H1 (cell line): ENCODE measurements around the gene MSANTD2. TPM values are rescaled to one million over a fixed set of nuclear protein-coding genes. Genes with fewer than 3 reads are reported as not detected.
A peak's percentile ranks its signal among the peaks of the same experiment; 100 is the strongest.

ENCODE experiments used
- CTCF ChIA-PET: fragments of 300-600 bp; sonication (Branson Sonifier 250); formaldehyde crosslinking; loops from one replicate; lab custom pipeline; 2021; ENCODE audit not compliant: partially characterized antibody; lab: Charles Lee
- POLR2A ChIA-PET: fragments of 300-600 bp; sonication (Branson Sonifier 250); formaldehyde crosslinking; loops from one replicate; lab custom pipeline; 2021; ENCODE audit warnings: inconsistent platforms; ENCODE audit not compliant: partially characterized antibody; lab: Charles Lee
- DNase-seq, 2 experiments: peaks; one replicate each; pipeline versions ENCODE4 v3.0.0 to v3.0.0-alpha.2; 2010 to 2022; ENCODE audit warnings: low spot score in 2 of 2, low read depth in 1 of 2, mixed read lengths in 1 of 2
- FAIRE-seq: peaks from 2 replicates; lab custom pipeline; 2011; peaks lifted over from hg19 to GRCh38; lab: Jason Lieb, UNC
- H2AFZ ChIP-seq: 2 replicates; pipeline ENCODE4 v1.8.1; 2012; ENCODE audit warnings: low read length, inconsistent platforms
- H2AK5ac ChIP-seq: 2 replicates; pipeline ENCODE4 v1.6.1; 2013; ENCODE audit warnings: low read depth, low read length
- H2BK120ac ChIP-seq: replicated peaks from 2 replicates; pipeline ENCODE3; 2013; ENCODE audit warnings: low read depth, low read length, inconsistent platforms
- H2BK12ac ChIP-seq: 2 replicates; pipeline ENCODE4 v1.6.1; 2013; ENCODE audit warnings: low read depth, low read length
- H2BK15ac ChIP-seq: 2 replicates; pipeline ENCODE4 v1.6.1; 2013; ENCODE audit warnings: low read length
- H2BK20ac ChIP-seq: 2 replicates; pipeline ENCODE4 v1.6.1; 2013; ENCODE audit warnings: low read length
- H2BK5ac ChIP-seq: 2 replicates; pipeline ENCODE4 v1.6.1; 2013; ENCODE audit warnings: low read depth, low read length
- H3K14ac ChIP-seq: 2 replicates; pipeline ENCODE4 v1.6.1; 2013; ENCODE audit warnings: inconsistent platforms; ENCODE audit not compliant: insufficient read length
- H3K18ac ChIP-seq: 2 replicates; pipeline ENCODE4 v1.6.1; 2013; ENCODE audit warnings: low read length; ENCODE audit errors: extremely low read depth
- H3K23ac ChIP-seq: 2 replicates; pipeline ENCODE4 v1.6.1; 2013; ENCODE audit warnings: inconsistent platforms; ENCODE audit not compliant: insufficient read length
- H3K23me2 ChIP-seq: 2 replicates; pipeline ENCODE4 v1.6.1; 2013; ENCODE audit warnings: low read depth, low read length
- H3K27ac ChIP-seq: 2 replicates; pipeline ENCODE4 v1.6.1; 2011; ENCODE audit warnings: low read depth, low read length, inconsistent platforms
- H3K27me3 ChIP-seq, 4 experiments: replicated peaks in 1 of 4; 1 replicate in 1 of 4; 2 replicates in 3 of 4; pipeline versions ENCODE4 v1.6.1 to v1.8.1; 2011 to 2013; ENCODE audit warnings: low read length in 3 of 4, mild to moderate bottlenecking in 3 of 4, inconsistent platforms in 2 of 4, mixed read lengths in 2 of 4, moderate library complexity in 1 of 4; ENCODE audit not compliant: control insufficient read depth in 3 of 4, insufficient read depth in 3 of 4; ENCODE audit errors: extremely low read depth in 1 of 4
- H3K36me3 ChIP-seq, 4 experiments: 2 replicates each; pipeline versions ENCODE4 v1.6.1 to v1.8.1; 2011 to 2013; ENCODE audit warnings: mild to moderate bottlenecking in 4 of 4, low read length in 3 of 4, moderate library complexity in 2 of 4, control low read depth in 1 of 4, inconsistent platforms in 1 of 4; ENCODE audit not compliant: insufficient read depth in 4 of 4, control insufficient read depth in 2 of 4
- H3K4ac ChIP-seq: replicated peaks from 2 replicates; pipeline ENCODE3; 2013; ENCODE audit warnings: low read length, low read depth, mixed read lengths, inconsistent platforms; ENCODE audit not compliant: insufficient read length
- H3K4me1 ChIP-seq, 4 experiments: replicated peaks in 1 of 4; 1 replicate in 1 of 4; 2 replicates in 3 of 4; pipeline versions ENCODE4 v1.6.1 to v1.8.1; 2011 to 2013; ENCODE audit warnings: low read length in 3 of 4, inconsistent platforms in 2 of 4, mixed read lengths in 1 of 4; ENCODE audit not compliant: insufficient read depth in 4 of 4, control insufficient read depth in 3 of 4
- H3K4me2 ChIP-seq, 2 experiments: 2 replicates each; pipeline versions ENCODE4 v1.6.1 to v1.8.1; 2011 to 2013; ENCODE audit warnings: low read depth in 2 of 2, low read length in 2 of 2, control low read depth in 1 of 2, inconsistent platforms in 1 of 2, mild to moderate bottlenecking in 1 of 2; ENCODE audit not compliant: insufficient read depth in 1 of 2
- H3K4me3 ChIP-seq, 4 experiments: fragments of 200-600, 300-600 bp in 1 of 4; sonication (generic), shearing (Covaris generic), sonication (Bioruptor Twin) in 1 of 4; 2 replicates each; pipeline versions ENCODE4 v1.5.1 to v1.8.1; 2011 to 2016; ENCODE audit warnings: low read length in 4 of 4, low read depth in 3 of 4, control low read depth in 2 of 4, inconsistent platforms in 2 of 4, mild to moderate bottlenecking in 2 of 4, mixed read lengths in 1 of 4, moderate library complexity in 1 of 4; ENCODE audit not compliant: insufficient read depth in 2 of 4; ENCODE audit errors: extremely low read depth in 1 of 4
- H3K56ac ChIP-seq: replicated peaks from 2 replicates; pipeline ENCODE3; 2013; ENCODE audit warnings: low read depth, mild to moderate bottlenecking, mixed read lengths, low read length, inconsistent platforms; ENCODE audit not compliant: insufficient read length
- H3K79me1 ChIP-seq: 2 replicates; pipeline ENCODE4 v1.6.1; 2013; ENCODE audit warnings: low read depth, low read length, control low read depth
- H3K79me2 ChIP-seq, 2 experiments: 2 replicates each; pipeline versions ENCODE4 v1.6.1 to v1.8.1; 2012 to 2013; ENCODE audit warnings: low read length in 2 of 2, mild to moderate bottlenecking in 2 of 2, inconsistent platforms in 1 of 2; ENCODE audit not compliant: insufficient read depth in 2 of 2, control insufficient read depth in 1 of 2
- H3K9ac ChIP-seq, 4 experiments: replicated peaks in 1 of 4; 1 replicate in 1 of 4; 2 replicates in 3 of 4; pipeline versions ENCODE4 v1.6.1 to v1.8.1; 2011 to 2013; ENCODE audit warnings: low read depth in 3 of 4, low read length in 3 of 4, control low read depth in 2 of 4, mild to moderate bottlenecking in 2 of 4, moderate library complexity in 2 of 4, inconsistent platforms in 1 of 4; ENCODE audit errors: extremely low read depth in 1 of 4
- H3K9me3 ChIP-seq, 2 experiments: 2 replicates each; pipeline versions ENCODE4 v1.6.1 to v1.8.1; 2012 to 2013; ENCODE audit warnings: mild to moderate bottlenecking in 2 of 2, moderate library complexity in 2 of 2, control low read depth in 1 of 2, inconsistent platforms in 1 of 2, low read depth in 1 of 2, low read length in 1 of 2, mixed read lengths in 1 of 2; ENCODE audit not compliant: insufficient read depth in 2 of 2
- H4K20me1 ChIP-seq, 2 experiments: replicated peaks in 1 of 2; 2 replicates each; pipeline versions ENCODE3 to v1.8.1; 2011 to 2013; ENCODE audit warnings: inconsistent platforms in 2 of 2, low read length in 2 of 2, mild to moderate bottlenecking in 1 of 2; ENCODE audit not compliant: insufficient read depth in 2 of 2, control insufficient read depth in 1 of 2
- H4K5ac ChIP-seq: 2 replicates; pipeline ENCODE4 v1.6.1; 2013; ENCODE audit warnings: low read length, low read depth, mixed read lengths, inconsistent platforms; ENCODE audit not compliant: insufficient read length
- H4K8ac ChIP-seq: 2 replicates; pipeline ENCODE4 v1.8.0; 2013; ENCODE audit warnings: mild to moderate bottlenecking, moderate library complexity, low read length, inconsistent platforms; ENCODE audit not compliant: insufficient read depth; ENCODE audit errors: extremely low read depth
- H4K91ac ChIP-seq: replicated peaks from 2 replicates; pipeline ENCODE3; 2013; ENCODE audit warnings: low read length, mixed read lengths, inconsistent platforms; ENCODE audit not compliant: insufficient read length
- ATF2 ChIP-seq: IDR thresholded peaks from 2 replicates; pipeline ENCODE4 v1.6.1; 2012; ENCODE audit warnings: low read length, inconsistent platforms
- EZH2 ChIP-seq: fragments of 200-600 bp; sonication (generic); IDR thresholded peaks from 2 replicates; pipeline ENCODE4 v1.7.1; 2012; ENCODE audit warnings: low read depth, mild to moderate bottlenecking, moderate library complexity, low read length, inconsistent platforms; ENCODE audit not compliant: severe bottlenecking
- JUN ChIP-seq: IDR thresholded peaks from 2 replicates; pipeline ENCODE4 v1.6.1; 2011; ENCODE audit warnings: low read depth, mild to moderate bottlenecking, improper control_type of control experiment, low read length
- KDM5A ChIP-seq: fragments of 200-600 bp; IDR thresholded peaks from 2 replicates; pipeline ENCODE4 v1.7.1; 2012; ENCODE audit warnings: mild to moderate bottlenecking, low read length, inconsistent platforms, mixed read lengths
- POU5F1 ChIP-seq: IDR thresholded peaks from 2 replicates; pipeline ENCODE4 v1.6.1; 2011; ENCODE audit warnings: low read depth, mild to moderate bottlenecking, low read length, moderate library complexity
- RXRA ChIP-seq: IDR thresholded peaks from 2 replicates; pipeline ENCODE4 v1.6.1; 2011; ENCODE audit warnings: low read depth, mild to moderate bottlenecking, low read length, moderate library complexity; ENCODE audit not compliant: insufficient read depth
- SIX5 ChIP-seq: IDR thresholded peaks from 2 replicates; pipeline ENCODE4 v1.6.1; 2011; ENCODE audit warnings: mild to moderate bottlenecking, low read depth, low read length
- SP2 ChIP-seq: IDR thresholded peaks from 2 replicates; pipeline ENCODE4 v1.6.1; 2012; ENCODE audit warnings: mild to moderate bottlenecking, low read length, inconsistent platforms
- TEAD4 ChIP-seq: IDR thresholded peaks from 2 replicates; pipeline ENCODE4 v1.6.1; 2012; ENCODE audit warnings: low read depth, low read length, inconsistent platforms, mixed read lengths
- ZNF274 ChIP-seq: IDR thresholded peaks from 2 replicates; pipeline ENCODE4 v1.7.0; 2012; ENCODE audit warnings: low read length, borderline replicate concordance; ENCODE audit errors: extremely low read depth
- polyA plus RNA-seq, 7 experiments: library from polyadenylated mRNA; depleted of rRNA in 3 of 7; stranded (reverse) in 5 of 7; unstranded in 2 of 7; fragments of >200 nt in 5 of 7; fragments of 200-250 nt in 2 of 7; gene quantifications; 1 replicate in 5 of 7; 2 replicates in 1 of 7; 4 replicates in 1 of 7; pipeline versions ENCODE4 v1.2.1 to v1.2.3, GENCODE V29; 2011 to 2013; ENCODE audit warnings: missing spikeins in 2 of 7, mixed read lengths in 2 of 7
- total RNA-seq: library from RNA; stranded (reverse); fragmentation: NEBNext Ultra II Directional; extraction: Animal tissue kit (Norgen Biotek cat#: 25700); gene quantifications from 2 replicates; pipeline ENCODE4 v1.2.1, GENCODE V29; 2021

The MSANTD2 gene
- total and polyA plus RNA-seq, 2 of the 8 experiments (the other 6 are each of a cell fraction or from before 2014, with no cell fraction given) = 8.2 to 15.9 TPM

- peaks cover 7 to 19% of the 10 kb centered on the region in 2 experiments for H4K20me1 ChIP-seq
- H3K27ac ChIP-seq = no peak overlapping the region
- H2AFZ ChIP-seq = no peak overlapping the region
- no peak overlapping the region for H2BK5ac ChIP-seq
- no peak overlapping the region for H2BK120ac ChIP-seq
- no peak overlapping the region for H2BK20ac ChIP-seq
- H3K23me2 ChIP-seq = peaks cover 2% of the 10 kb centered on the region; the same call in 1 of the 2 replicates
- H3K23ac ChIP-seq = no peak overlapping the region
- no peak overlapping the region for H3K4me3 ChIP-seq
- H4K5ac ChIP-seq = no peak overlapping the region
- H3K27me3 ChIP-seq = peaks cover 91 to 100% (median 97%) of the 10 kb centered on the region in 4 experiments
- H4K8ac ChIP-seq = no peak overlapping the region
- TF ChIP-seq RXRA (no peak), JUN (no peak), EZH2 (no peak), POU5F1 (no peak), TEAD4 (no peak), KDM5A (no peak), SIX5 (no peak), SP2 (no peak), ZNF274 (no peak), ATF2 (no peak)
- no peak overlapping the region for H3K14ac ChIP-seq
- H4K91ac ChIP-seq = no peak overlapping the region
- no peak overlapping the region for H3K56ac ChIP-seq
- CTCF ChIA-PET = interaction anchor here (0.6 to 28.0 kb wide), 19 partner anchors 8 to 164 kb away, joined by 3 to 382 read pairs (median 4); partner anchors contain the start of genes NRGN, ROBO3, SIAE and SPA17
- POLR2A ChIA-PET = interaction anchor here (1.0 to 2.5 kb wide), 3 partner anchors 9 to 13 kb away, joined by 3 to 11 read pairs (median 4); partner anchors contain the start of gene ESAM
- H3K4me2 ChIP-seq = peak overlapping the region in 1 of 2 experiments; percentile 68; a peak in 1 of 4 replicates
- no peak overlapping the region for H3K18ac ChIP-seq
- H3K36me3 ChIP-seq = no peaks in the 10 kb centered on the region
- no peak overlapping the region for H2BK12ac ChIP-seq
- DNase-seq = no peak
- no peak for FAIRE-seq
- H3K4ac ChIP-seq = no peak overlapping the region
- H3K79me2 ChIP-seq = no peaks in the 10 kb centered on the region
- no peak overlapping the region for H3K9ac ChIP-seq
- peaks cover 6 to 31% (median 12%) of the 10 kb centered on the region in 4 experiments for H3K4me1 ChIP-seq
- H3K9me3 ChIP-seq = no peaks in the 10 kb centered on the region
- peak overlapping the region; percentile 46; the same call in 1 of the 2 replicates for H2AK5ac ChIP-seq
- H2BK15ac ChIP-seq = no peak overlapping the region
- no peaks in the 10 kb centered on the region for H3K79me1 ChIP-seq
Measured at GRCh38 chr11:124753205-124753604, 47.0 kb downstream of the MSANTD2 start.
